Urothelium cell line (cell line): ENCODE measurements around the gene MTRFR.

Experiments
- DNase-seq: peaks from one replicate; pipeline ENCODE4 v3.0.0; 2011; ENCODE audit warnings: low spot score, mixed read lengths
- FAIRE-seq: peaks from 2 replicates; lab custom pipeline; 2011; peaks lifted over from hg19 to GRCh38; lab: Jason Lieb, UNC

Gene MTRFR

DNA sequence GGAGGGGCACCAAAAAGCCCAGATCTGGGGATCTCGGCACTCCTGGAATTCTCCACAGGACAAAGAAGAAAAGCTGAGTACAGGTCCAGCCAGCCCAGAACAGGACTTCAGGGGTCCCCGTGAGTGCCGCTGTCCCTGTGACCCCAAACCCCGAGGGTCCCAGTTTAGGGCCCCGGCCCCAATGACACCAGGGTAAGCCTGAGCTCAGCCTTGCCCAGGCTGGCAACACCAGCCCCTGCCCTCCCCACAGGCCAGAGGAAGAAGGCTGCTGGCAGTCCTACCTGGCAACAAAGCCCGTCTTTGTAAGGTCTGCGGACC, 36.6 kb downstream of the MTRFR start:
- FAIRE-seq (no peak), DNase-seq (no peak)

DNA sequence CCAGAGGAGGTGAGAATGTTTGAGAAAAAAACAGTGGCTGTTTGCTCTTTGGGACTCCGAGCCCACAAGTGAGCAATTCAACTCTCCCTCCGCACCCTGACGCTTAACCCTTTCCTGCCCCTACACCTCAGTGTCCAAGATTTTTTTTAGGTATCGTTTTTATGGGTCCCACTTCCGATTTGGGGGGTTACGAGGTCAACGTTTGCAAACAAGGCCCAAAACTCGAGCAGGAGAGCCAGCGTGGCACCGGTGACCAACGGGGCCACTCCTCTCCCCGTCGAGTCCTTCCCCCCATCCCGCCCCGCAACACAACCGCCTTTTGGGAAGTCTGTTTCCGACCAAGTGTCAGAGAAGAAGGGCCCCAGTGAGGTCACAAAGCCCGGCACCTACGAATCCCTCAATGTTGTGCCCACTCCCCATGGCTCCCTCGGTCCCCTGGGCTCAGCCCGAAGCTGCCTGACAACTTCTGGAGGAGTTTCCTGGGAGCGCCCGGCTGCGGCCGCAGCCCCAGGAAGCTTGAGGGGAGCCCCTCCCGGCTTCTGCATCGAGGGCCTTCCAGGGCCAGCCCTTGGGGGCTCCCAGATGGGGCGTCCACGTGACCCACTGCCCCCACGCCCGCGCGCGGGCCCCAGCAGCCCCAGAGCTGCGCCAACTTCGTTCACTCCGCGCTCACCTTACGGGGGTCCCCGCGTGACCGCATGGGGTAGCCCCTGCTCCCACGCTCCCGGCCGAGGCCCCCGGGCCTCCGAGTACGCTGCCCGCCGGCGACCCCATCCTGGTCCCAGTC, 37.2 kb downstream of the MTRFR start:
- DNase-seq (peak; percentile 42), FAIRE-seq (no peak)

DNA sequence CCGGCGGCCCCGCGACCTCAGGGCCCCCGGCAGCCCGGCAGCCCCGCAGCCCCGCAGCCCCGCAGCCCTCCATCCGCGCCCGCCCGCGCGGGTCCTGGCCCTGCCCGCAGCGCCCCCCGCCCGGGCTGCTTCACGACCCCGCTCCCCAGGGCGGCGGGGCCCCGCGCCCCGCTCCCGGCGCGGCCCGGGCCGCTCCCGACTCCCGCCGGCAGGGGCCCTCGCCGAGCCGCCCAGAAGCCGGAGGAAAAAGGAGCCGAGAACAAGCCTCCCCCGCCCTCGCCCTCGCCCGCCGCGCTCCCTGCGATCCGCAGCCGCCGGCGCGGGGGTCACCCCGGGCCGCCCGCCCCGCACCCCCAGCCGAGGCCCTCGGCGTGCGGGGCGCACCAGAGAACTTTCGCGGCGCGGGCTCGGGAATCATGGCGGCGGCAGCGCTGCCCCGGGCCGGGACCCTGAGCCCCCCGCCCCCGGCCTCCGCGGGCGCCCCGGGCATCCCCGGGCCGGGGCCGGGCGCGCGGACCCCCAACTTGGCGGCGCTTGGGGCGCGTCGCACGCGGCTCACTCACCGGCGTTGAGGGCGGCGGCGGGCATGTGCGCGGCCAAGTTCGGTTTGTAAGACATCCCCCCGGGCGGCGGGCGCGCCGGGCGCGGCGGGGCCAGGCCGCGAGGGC, 37.9 kb downstream of the MTRFR start:
- no peak for FAIRE-seq
- DNase-seq, result peak; percentile 89

DNA sequence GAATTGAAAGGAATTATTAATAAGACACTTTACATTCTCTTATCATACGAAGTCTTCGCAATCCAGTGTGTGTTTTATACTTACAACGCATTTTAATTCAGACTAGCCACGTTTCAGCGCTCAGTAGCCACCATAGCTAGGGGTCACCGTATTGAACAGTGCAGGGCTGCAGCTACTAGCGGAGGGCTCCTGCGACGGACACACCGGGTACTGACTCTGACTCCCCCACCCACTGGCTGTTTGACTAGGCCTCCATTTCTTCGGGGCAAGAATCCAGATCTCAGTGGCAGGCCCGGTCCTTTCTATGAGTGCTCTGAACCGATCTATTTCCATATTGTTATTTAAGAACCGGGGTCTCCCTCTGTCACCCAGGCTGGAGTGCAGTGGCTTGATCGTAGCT, 39.9 kb downstream of the MTRFR start:
- DNase-seq, result no peak
- FAIRE-seq, result no peak

GRCh38 chr12:123278101-123278627, 44.9 kb downstream of the MTRFR start:
- DNase-seq (no peak), FAIRE-seq (no peak)

DNA sequence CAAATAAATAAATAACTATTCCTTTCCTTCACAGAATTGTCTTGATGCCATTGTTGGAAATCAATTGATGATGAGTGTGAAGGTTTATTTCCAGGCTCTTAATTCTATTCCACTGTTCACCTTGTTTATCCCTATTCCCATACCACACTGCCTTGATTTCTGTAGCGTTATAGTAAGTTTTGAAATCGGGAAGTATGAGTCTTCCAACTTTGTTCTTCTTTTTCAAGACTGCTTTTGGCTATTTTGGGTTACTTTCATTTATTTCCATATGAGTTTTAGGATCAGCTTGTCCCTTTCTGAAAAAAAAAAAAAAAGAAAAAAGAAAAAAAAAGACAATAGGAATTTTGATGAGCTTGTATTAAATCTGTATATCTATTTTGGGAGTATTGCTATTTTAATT, 47.7 kb downstream of the MTRFR start:
- FAIRE-seq (no peak), DNase-seq (no peak)

- DNase-seq (no peak), FAIRE-seq (no peak)
These were observed 48.9 kb downstream of the MTRFR start for GRCh38 chr12:123282111-123282510.

DNA sequence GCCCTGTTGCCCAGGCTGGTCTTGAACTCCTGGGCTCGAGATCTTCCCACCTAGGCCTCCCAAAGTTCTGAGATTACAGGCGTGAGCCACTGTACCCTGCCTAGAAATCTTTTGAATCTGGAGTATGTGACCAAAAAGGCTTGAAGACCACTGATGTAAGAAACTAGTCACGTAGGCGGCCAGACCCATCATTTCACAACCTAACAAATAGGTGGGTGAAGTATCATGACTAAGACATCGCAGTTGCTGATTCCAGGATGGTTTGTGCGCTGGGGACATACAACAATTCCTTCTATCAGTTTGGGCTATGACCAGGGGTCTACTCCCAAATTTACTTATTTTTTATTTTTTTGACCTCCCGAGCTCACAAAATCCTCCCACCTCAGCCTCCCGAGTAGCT, 50.2 kb downstream of the MTRFR start:
- FAIRE-seq, result no peak
- no peak for DNase-seq

GRCh38 chr12:123284669-123285068, 51.4 kb downstream of the MTRFR start:
- DNase-seq (no peak), FAIRE-seq (no peak)

DNA sequence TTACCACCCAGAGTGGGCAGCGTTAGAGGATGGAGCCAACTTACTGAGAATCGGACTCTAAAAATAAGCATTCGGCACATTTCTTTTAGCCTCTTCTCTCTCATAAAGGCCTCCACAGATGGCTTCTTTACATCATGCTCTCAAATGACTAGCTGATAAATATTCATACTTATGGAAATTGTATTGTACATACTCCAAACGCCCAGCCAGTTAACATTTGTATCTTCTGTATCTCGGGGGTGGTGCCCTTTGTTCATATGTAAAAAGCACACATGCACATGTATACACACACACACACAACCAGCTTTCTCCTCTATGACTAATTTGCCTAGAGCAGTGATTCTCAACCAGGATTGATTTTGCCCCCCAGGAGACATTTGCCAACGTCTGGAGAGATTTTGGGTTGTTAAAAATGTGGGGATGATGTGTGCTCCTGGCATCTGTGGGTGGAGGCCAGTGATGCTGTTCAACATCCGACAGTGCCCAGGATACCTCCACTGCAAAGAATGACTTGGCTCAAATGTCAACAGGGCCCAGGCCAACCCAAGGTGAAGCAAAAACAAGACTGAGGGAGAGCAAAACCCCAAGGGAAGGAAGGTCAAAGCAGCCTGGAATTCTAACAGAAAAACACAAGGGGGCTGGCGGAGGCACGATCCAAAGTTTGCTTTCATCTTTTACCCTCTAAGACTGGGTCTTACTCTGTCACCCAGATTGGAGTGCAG, 53.6 kb downstream of the MTRFR start:
- no peak for FAIRE-seq
- DNase-seq, result no peak

GRCh38 chr12:123288751-123289346, 55.6 kb downstream of the MTRFR start:
- FAIRE-seq (no peak), DNase-seq (no peak)

DNA sequence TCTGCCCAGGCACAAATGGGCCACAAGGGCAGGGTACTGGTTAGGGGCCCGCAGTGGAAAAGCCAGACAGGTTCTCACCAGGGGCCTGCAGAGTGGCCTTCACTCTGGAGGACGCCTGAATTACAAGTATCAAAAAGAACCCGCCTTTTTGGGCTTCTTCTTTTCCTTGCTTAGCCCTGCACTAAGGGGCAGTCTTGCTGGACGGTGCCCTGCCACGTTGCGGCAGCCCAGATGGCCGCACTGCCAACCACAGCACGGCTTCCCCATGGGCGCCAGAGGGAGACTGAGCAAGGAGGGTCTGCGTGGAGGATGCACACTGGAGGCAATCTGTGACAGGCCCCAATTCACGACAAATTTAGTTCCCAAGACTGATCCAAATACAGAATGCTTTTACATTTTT, 56.7 kb downstream of the MTRFR start:
- FAIRE-seq, result no peak
- no peak for DNase-seq

DNA sequence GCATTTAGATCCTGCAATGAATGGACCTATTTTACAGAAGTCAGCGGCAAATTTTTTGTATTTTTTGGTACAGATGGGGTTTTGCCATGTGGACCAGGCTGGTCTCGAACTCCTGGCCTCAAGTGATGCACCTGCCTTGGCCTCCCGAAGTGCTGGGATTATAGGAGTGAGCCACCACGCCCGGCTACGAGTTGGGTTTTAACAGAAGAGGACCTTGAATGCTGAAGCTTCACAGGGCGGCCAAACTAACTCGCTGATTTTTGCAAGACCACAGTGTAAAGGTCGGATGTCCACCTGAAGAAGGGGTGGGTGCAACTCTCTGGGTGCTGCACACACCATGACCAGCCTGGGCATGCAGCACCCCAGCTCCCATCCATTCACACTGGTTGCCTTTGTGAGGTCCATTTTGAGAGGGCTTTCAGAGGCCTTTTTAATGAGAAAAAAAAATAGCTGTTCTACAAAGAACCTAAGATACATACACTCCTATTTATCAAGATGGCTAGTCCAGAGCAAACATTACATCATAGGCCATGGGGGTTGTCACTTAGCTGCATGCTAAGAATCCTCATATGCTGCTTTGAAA, 60.0 kb downstream of the MTRFR start:
- DNase-seq (no peak), FAIRE-seq (no peak)

DNA sequence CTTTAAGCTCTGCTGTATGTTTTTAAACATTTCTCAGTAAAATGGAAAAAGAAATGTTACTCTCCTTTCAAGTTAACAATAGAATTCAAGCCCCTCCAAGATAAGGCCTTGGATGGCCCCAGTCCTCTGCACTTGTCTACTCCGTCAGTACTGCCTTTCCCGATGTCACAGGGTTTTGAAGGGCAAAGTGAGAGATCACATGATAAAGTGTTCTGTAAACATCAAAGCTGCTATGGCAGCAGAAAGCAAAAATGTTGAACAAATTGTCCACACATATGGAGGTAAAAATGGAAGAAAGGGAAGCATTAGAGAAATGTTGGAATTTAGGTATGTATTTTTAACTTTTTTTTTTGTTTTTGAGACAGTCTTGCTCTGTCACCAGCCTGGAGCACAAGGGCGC, 71.9 kb downstream of the MTRFR start:
- FAIRE-seq, result no peak
- DNase-seq, result no peak

DNA sequence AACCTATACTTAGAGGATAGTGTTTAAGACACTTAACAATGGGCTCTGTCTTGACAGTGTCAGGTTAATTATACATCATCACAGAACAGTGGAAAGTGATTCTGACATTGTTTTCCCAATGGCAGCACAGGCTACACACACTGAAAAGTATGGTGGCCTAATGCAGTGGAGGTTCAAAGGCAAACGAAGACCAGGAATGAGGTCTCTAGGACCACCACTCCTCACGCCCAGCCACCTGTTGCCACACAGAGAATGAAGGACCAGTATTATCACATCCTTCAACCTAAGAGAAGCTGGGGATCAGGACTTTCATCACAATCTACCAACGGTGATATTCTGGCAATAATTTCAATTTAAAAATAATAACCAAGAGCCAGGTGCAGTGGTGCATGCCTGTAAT, 73.0 kb downstream of the MTRFR start:
- DNase-seq, result no peak
- no peak for FAIRE-seq
